H9 (cell line): ENCODE measurements around the gene TM9SF3. TPM values are rescaled to one million over a fixed set of nuclear protein-coding genes. Genes with fewer than 3 reads are reported as not detected.

Experiments
- DNase-seq: peaks from one replicate; pipeline ENCODE4 v3.0.0-alpha.2; 2017
- H2AFZ ChIP-seq: one replicate; pipeline ENCODE4 v1.6.1; 2013; ENCODE audit warnings: mild to moderate bottlenecking, low read length, control low read depth, moderate library complexity
- H2AK5ac ChIP-seq: 2 replicates; pipeline ENCODE4 v1.6.1; 2013; ENCODE audit warnings: low read length, control low read depth, mixed read lengths; ENCODE audit not compliant: insufficient read length
- H2BK120ac ChIP-seq: one replicate; pipeline ENCODE4 v1.6.1; 2013; ENCODE audit warnings: low read depth, mild to moderate bottlenecking, low read length, control low read depth, inconsistent platforms; ENCODE audit not compliant: poor library complexity, severe bottlenecking
- H2BK12ac ChIP-seq: 2 replicates; pipeline ENCODE4 v1.6.1; 2013; ENCODE audit warnings: low read length, control low read depth, mixed read lengths, low read depth; ENCODE audit not compliant: insufficient read length
- H2BK15ac ChIP-seq: 2 replicates; pipeline ENCODE4 v1.6.1; 2013; ENCODE audit warnings: low read depth, low read length, control low read depth
- H2BK20ac ChIP-seq: one replicate; pipeline ENCODE4 v1.6.1; 2013; ENCODE audit warnings: low read depth, mild to moderate bottlenecking, low read length, control low read depth, inconsistent platforms; ENCODE audit not compliant: poor library complexity, severe bottlenecking
- H2BK5ac ChIP-seq: 2 replicates; pipeline ENCODE4 v1.6.1; 2013; ENCODE audit warnings: low read length, control low read depth, mixed read lengths; ENCODE audit not compliant: insufficient read length
- H3K14ac ChIP-seq: 2 replicates; pipeline ENCODE4 v1.6.1; 2013; ENCODE audit warnings: low read length, control low read depth; ENCODE audit not compliant: insufficient read depth
- H3K18ac ChIP-seq: 2 replicates; pipeline ENCODE4 v1.6.1; 2013; ENCODE audit warnings: low read depth, mild to moderate bottlenecking, mixed read lengths, low read length, control low read depth; ENCODE audit not compliant: insufficient read length
- H3K23ac ChIP-seq: 2 replicates; pipeline ENCODE4 v1.6.1; 2013; ENCODE audit warnings: low read length, control low read depth, mixed read lengths, low read depth; ENCODE audit not compliant: insufficient read length
- H3K23me2 ChIP-seq: 2 replicates; pipeline ENCODE4 v1.6.1; 2013; ENCODE audit warnings: low read depth, mild to moderate bottlenecking, mixed read lengths, low read length, control low read depth; ENCODE audit not compliant: insufficient read length, poor library complexity, severe bottlenecking
- H3K27ac ChIP-seq: 2 replicates; pipeline ENCODE4 v1.5.1; 2013; ENCODE audit warnings: low read length, control low read depth, mixed read lengths, low read depth; ENCODE audit not compliant: insufficient read length
- H3K27me3 ChIP-seq: 2 replicates; pipeline ENCODE4 v1.6.1; 2013; ENCODE audit warnings: low read length, control low read depth, inconsistent platforms; ENCODE audit not compliant: insufficient read depth
- H3K4ac ChIP-seq: 2 replicates; pipeline ENCODE4 v1.6.1; 2013; ENCODE audit warnings: low read depth, mild to moderate bottlenecking, control low read depth, inconsistent platforms, low read length, moderate library complexity
- H3K4me1 ChIP-seq: 2 replicates; pipeline ENCODE4 v1.6.1; 2013; ENCODE audit warnings: low read length, control low read depth, inconsistent platforms; ENCODE audit not compliant: insufficient read depth
- H3K4me2 ChIP-seq: 2 replicates; pipeline ENCODE4 v1.6.1; 2013; ENCODE audit warnings: low read length, control low read depth, mixed read lengths; ENCODE audit not compliant: insufficient read length, insufficient read depth
- H3K56ac ChIP-seq: 2 replicates; pipeline ENCODE4 v1.6.1; 2013; ENCODE audit warnings: low read depth, mild to moderate bottlenecking, mixed read lengths, low read length, control low read depth; ENCODE audit not compliant: insufficient read length
- H3K79me1 ChIP-seq: 2 replicates; pipeline ENCODE4 v1.6.1; 2013; ENCODE audit warnings: low read depth, mild to moderate bottlenecking, moderate library complexity, low read length, control low read depth, inconsistent platforms; ENCODE audit not compliant: insufficient read depth, poor library complexity, severe bottlenecking
- H3K79me2 ChIP-seq: 2 replicates; pipeline ENCODE4 v1.6.1; 2013; ENCODE audit warnings: low read length, control low read depth, inconsistent platforms; ENCODE audit not compliant: insufficient read depth
- H3K9ac ChIP-seq: 2 replicates; pipeline ENCODE4 v1.6.1; 2013; ENCODE audit warnings: low read length, control low read depth, mixed read lengths; ENCODE audit not compliant: insufficient read length; ENCODE audit errors: extremely low read depth
- H3K9me3 ChIP-seq: one replicate; pipeline ENCODE4 v1.6.1; 2013; ENCODE audit warnings: low read depth, low read length, inconsistent platforms; ENCODE audit not compliant: control insufficient read depth
- H3T11ph ChIP-seq: one replicate; pipeline ENCODE4 v1.6.1; 2013; ENCODE audit warnings: mild to moderate bottlenecking, low read length, control low read depth, inconsistent platforms
- H4K20me1 ChIP-seq: one replicate; pipeline ENCODE4 v1.6.1; 2013; ENCODE audit not compliant: control insufficient read depth, insufficient read length, insufficient read depth
- H4K5ac ChIP-seq: 2 replicates; pipeline ENCODE4 v1.6.1; 2013; ENCODE audit warnings: low read depth, mild to moderate bottlenecking, mixed read lengths, low read length, control low read depth; ENCODE audit not compliant: insufficient read length
- H4K8ac ChIP-seq: replicated peaks from 2 replicates; pipeline ENCODE4 v1.6.1; 2013; ENCODE audit warnings: low read length, control low read depth, mixed read lengths, low read depth; ENCODE audit not compliant: insufficient read length
- H4K91ac ChIP-seq: 2 replicates; pipeline ENCODE4 v1.6.1; 2013; ENCODE audit warnings: low read depth, mild to moderate bottlenecking, moderate library complexity, mixed read lengths, low read length, control low read depth; ENCODE audit not compliant: insufficient read length
- H3K27ac Mint-ChIP-seq, 3 experiments: 2 replicates in 2 of 3; 3 replicates in 1 of 3; pipeline ENCODE4 v1.8.0; 2020 to 2021; ENCODE audit warnings: mixed read lengths in 3 of 3, mild to moderate bottlenecking in 1 of 3, moderate library complexity in 1 of 3
- H3K27me3 Mint-ChIP-seq: 2 replicates; pipeline ENCODE4 v1.8.0; 2021; ENCODE audit warnings: low read depth, mild to moderate bottlenecking, moderate library complexity, mixed read lengths
- H3K36me3 Mint-ChIP-seq, 3 experiments: 2 replicates in 2 of 3; 3 replicates in 1 of 3; pipeline ENCODE4 v1.8.0; 2020 to 2021; ENCODE audit warnings: low read depth in 3 of 3, mixed read lengths in 3 of 3; ENCODE audit not compliant: insufficient read depth in 1 of 3
- H3K4me1 Mint-ChIP-seq, 2 experiments: 2 replicates each; pipeline ENCODE4 v1.8.0; 2020; ENCODE audit warnings: mixed read lengths in 2 of 2
- H3K4me3 Mint-ChIP-seq, 2 experiments: 2 replicates in 1 of 2; 3 replicates in 1 of 2; pipeline ENCODE4 v1.8.0; 2020 to 2021; ENCODE audit warnings: mild to moderate bottlenecking in 2 of 2, mixed read lengths in 2 of 2, moderate library complexity in 1 of 2
- H3K9me3 Mint-ChIP-seq, 2 experiments: 2 replicates in 1 of 2; 3 replicates in 1 of 2; pipeline ENCODE4 v1.8.0; 2020; ENCODE audit warnings: mild to moderate bottlenecking in 2 of 2, mixed read lengths in 2 of 2, moderate library complexity in 1 of 2
- CTCF ChIP-seq: fragments of 200-600 bp; sonication (generic); conservative IDR thresholded peaks from 3 replicates; pipeline ENCODE4 v1.8.0; 2021; ENCODE audit warnings: antibody characterized with exemption, mild to moderate bottlenecking
- WGBS: extraction: QIAGEN DNeasy Blood & Tissue Kit; methylation state at CpG from one replicate; pipeline ENCODE4 v1.1.7; 2013; ENCODE audit warnings: missing lambda C conversion rate, low lambda C conversion rate, mixed read lengths; ENCODE audit not compliant: insufficient read length; ENCODE audit errors: extremely low coverage; 5-methylcytosine and 5-hydroxymethylcytosine counted together
- total RNA-seq: library from RNA; stranded (reverse); gene quantifications from 2 replicates; pipeline ENCODE4 v1.2.1, GENCODE V29; 2021

TM9SF3 gene
- total RNA-seq, 1 experiment from 2014 or later: 120 TPM

DNA sequence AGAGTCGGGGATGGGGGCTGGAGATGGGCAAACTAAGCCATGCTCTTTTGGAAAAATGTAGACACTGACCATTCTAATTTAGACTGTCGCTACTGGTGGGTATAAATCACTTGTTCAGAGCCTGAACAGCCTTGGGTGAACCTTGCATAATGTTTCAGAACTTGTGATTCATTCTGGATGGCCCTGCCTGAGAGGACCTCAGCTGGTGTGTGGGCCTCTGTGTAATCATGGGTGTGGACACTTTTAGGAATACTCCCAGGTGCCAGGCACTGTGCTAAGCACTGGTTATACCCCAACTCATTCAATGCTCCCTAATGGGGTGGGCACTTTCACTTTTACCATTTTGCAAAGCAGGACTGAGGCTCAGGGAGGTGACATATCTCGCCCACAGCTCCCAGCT is 26.8 kb upstream of the TM9SF3 start:
- no peak overlapping the region for H2BK20ac ChIP-seq
- no peak overlapping the region for H4K5ac ChIP-seq
- no CpG with 5 or more reads among the region's 3 CpGs for WGBS
- H3K23ac ChIP-seq: no peak overlapping the region
- no peak overlapping the region for H2AK5ac ChIP-seq
- H3K79me1 ChIP-seq: no peaks in the 10 kb centered on the region
- Mint-ChIP-seq H3K9me3 (no peaks in the 10 kb centered on the region), H3K27ac (no peak overlapping the region), H3K36me3 (no peaks in the 10 kb centered on the region), H3K27me3 (no peaks in the 10 kb centered on the region), H3K4me3 (no peak overlapping the region), H3K4me1 (peaks cover 9 to 13% of the 10 kb centered on the region in 2 experiments; a peak in 3 of 4 replicates)
- no peaks in the 10 kb centered on the region for H3K4me1 ChIP-seq
- H2BK12ac ChIP-seq: no peak overlapping the region
- no peak overlapping the region for H2BK5ac ChIP-seq
- no peak overlapping the region for H3K18ac ChIP-seq
- no peak overlapping the region for H3T11ph ChIP-seq
- H2AFZ ChIP-seq: no peak overlapping the region
- H3K14ac ChIP-seq: no peak overlapping the region
- no peaks in the 10 kb centered on the region for H3K23me2 ChIP-seq
- no peak overlapping the region for H2BK15ac ChIP-seq
- TF ChIP-seq CTCF: no peak
- no peaks in the 10 kb centered on the region for H3K79me2 ChIP-seq
- DNase-seq: no peak
- H3K56ac ChIP-seq: no peak overlapping the region
- H3K27me3 ChIP-seq: no peaks in the 10 kb centered on the region
- no peak overlapping the region for H2BK120ac ChIP-seq
- no peak overlapping the region for H4K91ac ChIP-seq
- no peaks in the 10 kb centered on the region for H4K20me1 ChIP-seq
- H3K9ac ChIP-seq: no peak overlapping the region
- H3K27ac ChIP-seq: no peak overlapping the region
- H3K9me3 ChIP-seq: no peaks in the 10 kb centered on the region
- no peak overlapping the region for H3K4ac ChIP-seq
- no peak overlapping the region for H4K8ac ChIP-seq
- H3K4me2 ChIP-seq: no peak overlapping the region
